Neutrophil (primary cell): Measurements from ENCODE around the gene OLFM1.

Source experiments
- H3K27ac ChIP-seq: fragments of 200-600 bp; sonication (generic); 2 replicates; pipeline ENCODE4 v1.5.1; 2016; ENCODE audit warnings: mild to moderate bottlenecking, moderate library complexity
- H3K27me3 ChIP-seq: fragments of 200-600 bp; sonication (generic); 2 replicates; pipeline ENCODE4 v1.6.0; 2016; ENCODE audit warnings: mild to moderate bottlenecking
- H3K36me3 ChIP-seq: fragments of 200-600 bp; sonication (generic); 2 replicates; pipeline ENCODE4 v1.5.1; 2017
- H3K4me1 ChIP-seq, 2 experiments: fragments of 200-600 bp in 1 of 2; sonication (generic) in 1 of 2; 1 replicate in 1 of 2; 2 replicates in 1 of 2; pipeline versions ENCODE4 v1.5.1 to v1.6.1; 2013 to 2016; ENCODE audit warnings: low read depth in 1 of 2, low read length in 1 of 2, mild to moderate bottlenecking in 1 of 2, moderate library complexity in 1 of 2; ENCODE audit not compliant: control insufficient read depth in 1 of 2, insufficient read depth in 1 of 2
- H3K4me3 ChIP-seq, 2 experiments: fragments of 200-600 bp in 1 of 2; sonication (generic) in 1 of 2; 1 replicate in 1 of 2; 2 replicates in 1 of 2; pipeline ENCODE4 v1.5.1; 2013 to 2016; ENCODE audit warnings: low read depth in 1 of 2, low read length in 1 of 2, mild to moderate bottlenecking in 1 of 2, moderate library complexity in 1 of 2
- H3K9me3 ChIP-seq: fragments of 200-600 bp; sonication (generic); 2 replicates; pipeline ENCODE4 v1.5.1; 2016
- TF ChIP-seq, protein P1 (sequence below): fragments of 200-600 bp; sonication (generic); IDR thresholded peaks from 2 replicates; pipeline ENCODE4 v1.5.1; 2016; ENCODE audit warnings: antibody characterized with exemption

Gene OLFM1

DNA sequence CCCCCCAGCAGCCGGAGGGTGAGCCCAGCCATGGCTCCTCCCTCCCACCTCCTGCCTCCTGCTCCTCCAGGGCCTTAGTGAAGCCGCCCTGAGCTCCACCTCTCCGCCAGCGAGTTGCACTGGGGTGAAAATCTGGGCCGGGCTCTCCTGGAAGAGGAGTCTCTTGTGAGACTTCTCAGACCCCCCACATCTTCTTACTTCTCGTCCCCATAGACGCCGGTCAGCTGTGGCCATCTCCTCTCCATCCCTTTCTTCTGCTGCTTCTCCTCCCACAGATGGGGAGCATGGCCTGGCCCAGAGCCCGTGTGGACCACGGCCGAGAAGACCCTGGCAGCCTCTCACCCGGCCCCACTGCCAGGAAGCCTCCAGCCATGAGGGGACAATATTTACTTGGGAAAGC, 17.3 kb downstream of the OLFM1 start:
- Histone ChIP-seq H3K27me3 (peaks cover 94% of the 10 kb centered on the region), H3K4me3 (no peak overlapping the region), H3K36me3 (no peaks in the 10 kb centered on the region), H3K4me1 (no peaks in the 10 kb centered on the region), H3K9me3 (no peaks in the 10 kb centered on the region), H3K27ac (no peak overlapping the region)
- TF ChIP-seq, protein P1, sequence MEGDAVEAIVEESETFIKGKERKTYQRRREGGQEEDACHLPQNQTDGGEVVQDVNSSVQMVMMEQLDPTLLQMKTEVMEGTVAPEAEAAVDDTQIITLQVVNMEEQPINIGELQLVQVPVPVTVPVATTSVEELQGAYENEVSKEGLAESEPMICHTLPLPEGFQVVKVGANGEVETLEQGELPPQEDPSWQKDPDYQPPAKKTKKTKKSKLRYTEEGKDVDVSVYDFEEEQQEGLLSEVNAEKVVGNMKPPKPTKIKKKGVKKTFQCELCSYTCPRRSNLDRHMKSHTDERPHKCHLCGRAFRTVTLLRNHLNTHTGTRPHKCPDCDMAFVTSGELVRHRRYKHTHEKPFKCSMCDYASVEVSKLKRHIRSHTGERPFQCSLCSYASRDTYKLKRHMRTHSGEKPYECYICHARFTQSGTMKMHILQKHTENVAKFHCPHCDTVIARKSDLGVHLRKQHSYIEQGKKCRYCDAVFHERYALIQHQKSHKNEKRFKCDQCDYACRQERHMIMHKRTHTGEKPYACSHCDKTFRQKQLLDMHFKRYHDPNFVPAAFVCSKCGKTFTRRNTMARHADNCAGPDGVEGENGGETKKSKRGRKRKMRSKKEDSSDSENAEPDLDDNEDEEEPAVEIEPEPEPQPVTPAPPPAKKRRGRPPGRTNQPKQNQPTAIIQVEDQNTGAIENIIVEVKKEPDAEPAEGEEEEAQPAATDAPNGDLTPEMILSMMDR: no peak

DNA sequence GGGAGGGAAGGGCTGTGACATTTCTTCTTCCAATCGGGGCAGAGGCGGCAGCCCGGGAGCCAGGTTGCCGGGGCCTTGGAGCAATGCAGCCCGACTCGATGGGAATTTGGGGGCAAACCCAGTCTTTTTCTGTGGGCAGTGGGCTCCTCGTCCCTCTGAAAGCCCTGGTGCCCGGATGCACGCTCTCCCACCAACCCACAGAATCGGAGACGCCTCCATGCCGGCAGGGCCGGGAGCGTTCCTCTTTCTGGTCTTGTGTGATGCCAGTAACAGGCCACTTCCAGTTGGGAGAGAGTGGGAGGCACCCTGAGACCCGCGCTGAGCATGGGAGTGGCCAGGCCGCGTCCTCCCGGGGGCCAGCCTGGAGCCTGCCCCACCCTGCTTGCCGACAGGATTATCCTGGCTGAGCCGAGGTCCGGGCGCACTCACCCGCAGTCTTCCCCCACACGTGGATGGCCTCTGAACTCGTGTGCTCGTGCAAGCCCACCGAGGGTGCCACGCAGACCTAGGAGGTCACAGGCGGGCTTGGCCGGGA, 17.8 kb downstream of the OLFM1 start:
- Histone ChIP-seq H3K36me3 (no peaks in the 10 kb centered on the region), H3K4me1 (no peaks in the 10 kb centered on the region), H3K27me3 (peaks cover 94% of the 10 kb centered on the region), H3K4me3 (no peak overlapping the region), H3K27ac (no peak overlapping the region), H3K9me3 (no peaks in the 10 kb centered on the region)
- TF ChIP-seq, protein P1: no peak

DNA sequence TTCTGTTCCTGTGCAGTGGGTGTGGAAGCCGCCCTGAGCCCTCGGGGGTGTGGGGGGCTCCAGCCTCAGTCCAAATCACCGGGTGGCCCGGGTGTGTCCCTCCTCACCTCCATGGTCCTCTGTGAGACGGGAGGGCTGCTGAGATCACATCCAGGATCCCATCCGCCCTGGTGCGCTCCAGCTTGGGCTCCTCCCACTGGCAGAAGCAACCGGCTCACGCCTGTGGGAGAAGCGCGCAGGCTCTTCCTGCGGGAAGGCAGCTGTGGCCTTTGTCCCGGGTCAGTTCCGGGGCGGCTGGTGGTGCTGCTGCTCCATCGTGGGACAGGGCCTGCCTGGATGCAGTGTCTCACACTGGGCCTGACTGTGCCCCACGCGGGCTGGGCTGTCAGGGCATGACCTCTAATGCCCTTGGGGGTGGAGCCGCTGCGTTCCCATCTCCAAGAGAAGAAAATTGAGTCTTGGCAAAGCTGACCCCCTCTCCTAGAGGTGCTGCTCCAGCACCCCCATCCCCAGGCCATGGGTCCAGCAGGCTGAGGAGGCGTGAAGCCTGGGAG, 18.5 kb downstream of the OLFM1 start:
- no peak overlapping the region for H3K4me3 ChIP-seq
- H3K27me3 ChIP-seq: peaks cover 95% of the 10 kb centered on the region
- no peaks in the 10 kb centered on the region for H3K9me3 ChIP-seq
- H3K4me1 ChIP-seq: no peaks in the 10 kb centered on the region
- H3K36me3 ChIP-seq: no peaks in the 10 kb centered on the region
- no peak overlapping the region for H3K27ac ChIP-seq
- TF ChIP-seq, protein P1: no peak

DNA sequence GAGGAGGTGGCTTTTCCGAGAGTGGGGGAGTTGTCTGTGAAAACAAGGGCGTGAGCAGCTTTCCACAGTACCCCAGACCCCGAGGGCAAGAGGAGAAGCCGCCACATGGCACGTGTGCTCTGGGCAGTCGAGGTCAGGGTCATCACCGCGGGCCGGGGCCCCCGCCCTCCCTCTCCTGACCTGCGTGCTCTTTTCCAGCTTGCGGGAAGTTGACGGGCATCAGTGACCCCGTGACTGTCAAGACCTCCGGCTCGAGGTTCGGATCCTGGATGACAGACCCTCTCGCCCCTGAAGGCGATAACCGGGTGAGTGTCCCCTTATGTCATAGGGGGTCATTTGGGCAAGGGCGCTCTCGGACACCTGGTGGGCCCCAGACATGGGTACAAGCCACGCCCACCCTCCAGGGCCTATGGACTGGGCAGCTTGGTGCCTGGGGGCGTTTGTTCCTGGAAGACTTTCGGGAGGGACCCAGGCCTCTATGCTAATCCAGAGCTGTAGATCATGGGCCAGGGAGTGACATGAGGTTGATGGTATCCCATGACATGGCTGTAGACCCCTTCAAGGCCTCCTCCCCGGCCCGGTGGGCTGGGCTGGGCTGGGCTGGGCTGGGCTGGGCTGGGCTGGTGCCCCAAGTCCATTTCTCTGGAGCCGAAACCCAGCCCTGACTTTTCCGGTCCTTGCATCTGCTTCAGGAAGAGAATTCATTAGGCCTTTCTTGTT, 19.2 kb downstream of the OLFM1 start:
- H3K36me3 ChIP-seq: no peaks in the 10 kb centered on the region
- H3K4me3 ChIP-seq: no peak overlapping the region
- peaks cover 96% of the 10 kb centered on the region for H3K27me3 ChIP-seq
- no peak overlapping the region for H3K27ac ChIP-seq
- H3K4me1 ChIP-seq: no peaks in the 10 kb centered on the region
- TF ChIP-seq, protein P1: no peak
- H3K9me3 ChIP-seq: no peaks in the 10 kb centered on the region

- peaks cover 88% of the 10 kb centered on the region for H3K27me3 ChIP-seq
- TF ChIP-seq, protein P1: no peak
Measured at GRCh38 chr9:135107581-135108235, 20.2 kb downstream of the OLFM1 start.

More at GRCh38 chr9:135107581-135108235, 20.2 kb downstream of the OLFM1 start:
- no peaks in the 10 kb centered on the region for H3K36me3 ChIP-seq
- H3K4me1 ChIP-seq: no peaks in the 10 kb centered on the region
- H3K4me3 ChIP-seq: no peak overlapping the region
- H3K9me3 ChIP-seq: no peaks in the 10 kb centered on the region
- no peak overlapping the region for H3K27ac ChIP-seq
